Fibroblast of the aortic adventitia (primary cell): Measurements from ENCODE around the gene PLCB3. TPM values are rescaled to one million over a fixed set of nuclear protein-coding genes. Genes with fewer than 3 reads are reported as not detected.

ENCODE experiments used
- DNase-seq: peaks from one replicate; pipeline ENCODE4 v3.0.0-alpha.2; 2010; ENCODE audit warnings: low read depth
- H3K4me3 ChIP-seq: 2 replicates; pipeline ENCODE4 v1.5.1; 2011; ENCODE audit warnings: low read depth, mild to moderate bottlenecking, control low read depth, low read length, moderate library complexity
- CTCF ChIP-seq: IDR thresholded peaks from 2 replicates; pipeline ENCODE4 v1.5.1; 2011; ENCODE audit warnings: mild to moderate bottlenecking, low read length, control low read depth, inconsistent platforms; ENCODE audit not compliant: insufficient read depth
- total RNA-seq: library from RNA; depleted of rRNA; stranded (reverse); fragments of >200 nt; gene quantifications from 2 replicates; pipeline ENCODE4 v1.2.3, GENCODE V29; 2012; ENCODE audit warnings: low replicate concordance

The PLCB3 gene
- total RNA-seq, 1 donor, result 47.5 TPM

DNA sequence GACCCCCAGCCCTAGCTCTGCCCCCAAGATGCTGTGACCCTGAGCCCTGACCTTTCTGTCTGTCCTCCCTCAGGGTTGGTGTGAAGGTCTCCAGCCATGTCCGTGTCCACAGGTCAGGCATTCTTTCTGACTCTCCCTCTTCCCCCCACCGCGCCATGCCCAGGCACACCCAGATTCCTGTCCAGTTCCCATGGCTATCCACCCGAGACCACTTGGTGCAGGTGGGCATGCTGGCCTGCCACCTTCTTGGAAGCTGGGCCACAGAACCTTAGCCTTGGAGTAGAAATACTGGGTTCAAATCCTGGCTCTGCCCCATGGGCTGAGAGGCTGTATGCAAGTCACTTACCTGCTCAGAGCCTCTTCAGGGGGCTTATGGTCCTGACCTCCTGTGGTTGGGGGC is 2.3 kb upstream of the PLCB3 start:
- no peak overlapping the region for H3K4me3 ChIP-seq
- no peak for DNase-seq
- no peak for TF ChIP-seq CTCF

DNA sequence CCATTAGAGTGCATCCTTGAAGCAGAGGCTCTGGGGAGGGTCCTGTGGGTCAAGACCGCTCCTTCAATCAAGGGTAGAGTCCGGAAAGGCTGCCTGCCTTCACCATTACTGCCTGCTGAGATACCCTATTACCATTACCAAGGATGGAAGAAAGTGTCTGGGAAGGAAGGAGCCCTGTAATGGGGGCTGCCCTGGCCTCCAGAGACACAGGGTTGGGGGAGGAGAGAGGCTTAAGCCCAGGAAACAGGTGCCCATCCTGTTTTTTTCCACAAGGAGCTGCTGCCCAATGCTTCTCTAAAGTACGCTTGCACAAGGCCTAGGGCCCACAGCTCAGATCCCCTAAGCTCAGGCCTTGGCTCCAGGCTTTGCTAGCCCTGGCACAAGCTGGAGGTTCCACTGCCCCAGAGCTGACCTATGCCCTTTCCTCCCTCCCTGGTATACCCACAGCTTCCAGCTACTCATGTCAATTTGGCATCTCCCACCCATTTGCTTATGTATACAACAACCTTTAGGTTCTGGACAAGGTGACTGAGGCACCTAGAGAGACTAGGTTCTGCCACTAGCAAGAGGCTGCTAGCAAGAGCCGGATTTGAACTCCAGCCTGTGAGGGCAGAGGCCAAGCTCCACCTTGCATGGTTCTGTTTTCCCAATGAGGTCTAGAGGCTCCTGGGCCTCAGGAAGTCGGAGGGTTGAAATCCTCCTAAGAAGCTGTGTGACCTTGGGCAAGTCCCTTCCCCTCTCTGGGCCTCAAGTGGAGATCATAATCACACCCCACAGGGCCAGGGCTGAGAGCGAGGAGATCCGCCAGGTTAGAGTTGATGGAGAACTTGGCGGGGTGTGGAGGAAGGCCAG is 1.5 kb upstream of the PLCB3 start:
- no peak overlapping the region for H3K4me3 ChIP-seq
- TF ChIP-seq CTCF, result no peak
- no peak for DNase-seq

DNA sequence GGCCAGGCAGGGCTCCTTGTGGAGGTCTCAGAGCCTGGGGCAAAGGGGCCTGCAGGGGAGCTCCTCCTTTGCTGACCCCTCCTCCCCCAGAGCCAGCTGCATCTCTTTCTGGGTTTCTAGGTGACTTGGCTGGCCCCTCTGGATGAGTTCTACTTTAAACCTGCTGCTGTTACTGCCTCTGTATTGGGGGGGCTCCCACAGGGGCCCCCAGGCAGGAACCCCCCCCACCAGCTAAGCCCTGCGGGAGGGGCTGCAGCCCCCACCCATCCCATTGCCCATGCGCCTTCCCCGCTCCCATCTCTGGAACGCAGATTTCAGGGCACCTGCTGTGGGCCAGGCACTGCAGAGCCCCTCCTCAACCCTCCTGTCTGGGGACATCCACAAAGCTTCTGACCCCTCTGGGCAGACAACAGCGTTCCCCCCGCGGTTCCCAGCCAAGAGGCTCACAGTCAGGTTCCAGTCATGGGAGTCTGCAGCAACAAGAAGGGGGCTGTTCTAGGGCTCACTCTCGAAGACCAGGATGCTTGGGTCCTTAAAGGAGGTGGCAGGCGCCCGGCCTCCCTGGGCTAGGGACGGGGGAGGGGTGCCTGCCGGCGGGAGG is 815 bp upstream of the PLCB3 start:
- no peak for TF ChIP-seq CTCF
- DNase-seq, result no peak
- peak overlapping the region; percentile 72 for H3K4me3 ChIP-seq

DNA sequence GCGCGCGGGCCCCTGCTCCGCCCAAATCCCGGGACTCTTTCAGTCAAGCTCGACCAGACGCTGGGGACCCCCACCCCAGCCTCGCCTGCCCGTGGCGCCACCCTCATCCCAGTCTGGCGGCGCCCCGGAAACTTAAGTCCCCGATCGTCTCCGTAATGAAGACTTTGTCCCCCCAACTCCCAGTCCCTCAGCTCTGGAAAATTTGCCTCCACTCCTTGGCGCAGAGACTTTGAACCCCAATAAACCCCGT is 348 bp downstream of the PLCB3 start:
- H3K4me3 ChIP-seq, result peak overlapping the region; percentile 82
- no peak for DNase-seq
- no peak for TF ChIP-seq CTCF

DNA sequence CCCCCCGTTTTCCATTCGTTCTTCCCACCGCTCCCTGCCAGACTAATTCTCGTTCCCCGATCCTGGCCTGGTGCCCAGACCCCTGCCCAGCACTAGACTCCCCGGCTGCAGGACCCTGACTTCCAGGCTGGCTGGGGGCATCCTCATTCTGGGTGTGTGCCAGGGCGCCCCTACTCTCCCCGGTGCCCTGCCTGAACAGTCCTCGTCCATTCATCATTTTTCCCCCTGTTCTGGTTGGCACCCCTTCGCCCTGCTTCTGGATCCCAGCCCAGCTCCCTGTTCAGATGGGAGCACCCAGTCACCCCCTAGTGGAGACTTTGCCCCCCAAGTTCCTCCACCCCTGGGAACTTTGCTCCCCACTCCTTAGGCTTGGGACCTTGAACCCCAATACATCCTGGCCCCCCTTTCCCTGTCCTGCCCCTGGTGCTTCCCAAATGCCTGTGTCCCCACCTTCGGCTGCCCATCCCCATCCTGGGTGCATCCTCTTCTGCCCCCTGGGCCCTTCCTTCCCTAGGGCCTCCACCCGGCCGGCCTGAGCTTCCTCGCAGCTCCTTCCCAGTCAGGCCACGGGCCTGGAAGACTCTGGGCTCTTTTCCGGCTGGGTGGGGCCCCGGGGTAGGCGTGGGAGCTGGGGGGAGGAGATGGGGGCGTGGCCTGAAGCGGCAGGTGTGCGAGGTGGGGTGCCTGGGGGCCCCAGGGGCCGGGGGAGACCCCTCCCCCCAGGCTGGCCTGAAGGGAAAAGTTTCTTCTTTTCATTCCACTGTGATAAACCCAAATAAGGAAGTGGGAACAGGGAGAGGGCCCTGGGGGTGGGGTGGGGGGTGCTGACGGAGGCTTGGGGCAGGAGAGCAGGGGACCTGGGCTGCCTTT is 908 bp downstream of the PLCB3 start:
- peak overlapping the region; percentile 82 for H3K4me3 ChIP-seq
- TF ChIP-seq CTCF, result peak; percentile 51
- no peak for DNase-seq

DNA sequence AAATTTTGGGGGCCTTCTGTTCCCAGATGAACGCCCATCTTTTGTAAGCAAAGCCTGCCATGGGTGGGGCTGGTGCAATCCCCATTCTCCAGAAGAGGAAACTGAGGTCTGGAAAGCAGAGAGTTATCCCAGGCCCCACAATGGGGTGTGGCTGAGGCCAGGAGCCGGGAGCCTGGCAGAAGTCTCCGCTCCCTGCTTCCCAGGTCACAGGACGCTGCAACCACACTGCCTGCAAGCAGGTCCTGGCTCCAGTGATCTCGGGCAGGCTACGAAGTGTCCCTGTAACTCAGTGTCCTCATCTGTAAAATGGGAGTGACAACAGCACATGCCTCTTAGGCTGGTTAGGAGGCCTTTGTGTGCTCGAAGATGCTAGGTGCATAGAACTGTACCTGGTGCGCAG is 1.7 kb downstream of the PLCB3 start:
- no peak for TF ChIP-seq CTCF
- no peak for DNase-seq
- H3K4me3 ChIP-seq, result peak overlapping the region; percentile 82
